IMR-90 (cell line): ENCODE data around the gene RBM11. TPM values are rescaled to one million over a fixed set of nuclear protein-coding genes. Genes with fewer than 3 reads are reported as not detected.

Experiments
- ATAC-seq: fragments of 200-7000 bp; cut with Tn5 transposase; 2 replicates; pipeline ENCODE4 v1.9.1; 2020; ENCODE audit warnings: low read depth, mild to moderate bottlenecking, moderate library complexity
- BruUV-seq: library from RNA; stranded (reverse); fragments of 400-500 nt; replicated peaks from 2 replicates; lab custom pipeline; 2021; lab: Mats Ljungman, UMichigan
- CTCF ChIA-PET: fragments of 300-600 bp; formaldehyde crosslinking; extraction: SDS; loops from one replicate; lab custom pipeline; 2021; ENCODE audit warnings: antibody characterized with exemption; lab: Yijun Ruan, JAX
- POLR2A ChIA-PET: fragments of 300-600 bp; sonication (Branson Sonifier 250); formaldehyde crosslinking; loops from one replicate; lab custom pipeline; 2022; ENCODE audit warnings: antibody characterized with exemption; ENCODE audit not compliant: unreplicated experiment; lab: Charles Lee
- DNase-seq: peaks from one replicate; pipeline ENCODE4 v3.0.0; 2013
- H2AFZ ChIP-seq: replicated peaks from 2 replicates; pipeline ENCODE3; 2013; ENCODE audit warnings: low read length, mild to moderate bottlenecking; ENCODE audit not compliant: poor library complexity
- H2AK5ac ChIP-seq: 2 replicates; pipeline ENCODE4 v1.6.1; 2013; ENCODE audit warnings: low read depth, low read length, inconsistent platforms
- H2AK9ac ChIP-seq: replicated peaks from 2 replicates; pipeline ENCODE3; 2013; ENCODE audit warnings: mild to moderate bottlenecking, low read depth, low read length, moderate library complexity; ENCODE audit not compliant: poor library complexity
- H2BK120ac ChIP-seq: 2 replicates; pipeline ENCODE4 v1.6.1; 2013; ENCODE audit warnings: low read depth, low read length, inconsistent platforms
- H2BK15ac ChIP-seq: 3 replicates; pipeline ENCODE4 v1.6.1; 2013; ENCODE audit warnings: low read depth, low read length, inconsistent platforms
- H2BK20ac ChIP-seq: 2 replicates; pipeline ENCODE4 v1.6.1; 2013; ENCODE audit warnings: low read depth, mild to moderate bottlenecking, inconsistent platforms, low read length, moderate library complexity
- H2BK5ac ChIP-seq: 2 replicates; pipeline ENCODE4 v1.6.1; 2013; ENCODE audit warnings: mild to moderate bottlenecking, low read depth, low read length, inconsistent platforms; ENCODE audit not compliant: poor library complexity, severe bottlenecking
- H3K14ac ChIP-seq: replicated peaks from 2 replicates; pipeline ENCODE4 v1.6.1; 2013; ENCODE audit warnings: low read depth, low read length, inconsistent platforms
- H3K18ac ChIP-seq: 2 replicates; pipeline ENCODE4 v1.6.1; 2013; ENCODE audit warnings: low read depth, low read length, control low read depth
- H3K23ac ChIP-seq: 2 replicates; pipeline ENCODE4 v1.6.1; 2013; ENCODE audit warnings: low read depth, low read length, inconsistent platforms
- H3K27ac ChIP-seq: 2 replicates; pipeline ENCODE4 v1.5.1; 2013; ENCODE audit warnings: mild to moderate bottlenecking, control low read depth, low read length; ENCODE audit not compliant: insufficient read depth
- H3K27me3 ChIP-seq: 2 replicates; pipeline ENCODE4 v1.6.1; 2013; ENCODE audit warnings: low read length; ENCODE audit not compliant: control insufficient read depth, insufficient read depth
- H3K36me3 ChIP-seq: 2 replicates; pipeline ENCODE4 v1.6.1; 2013; ENCODE audit warnings: low read length, mixed read lengths; ENCODE audit not compliant: control insufficient read depth, insufficient read depth
- H3K4ac ChIP-seq: 2 replicates; pipeline ENCODE4 v1.6.1; 2013; ENCODE audit warnings: low read depth, low read length, inconsistent platforms
- H3K4me1 ChIP-seq: 2 replicates; pipeline ENCODE4 v1.6.1; 2013; ENCODE audit warnings: low read length, mixed read lengths; ENCODE audit not compliant: control insufficient read depth, insufficient read depth
- H3K4me2 ChIP-seq: 2 replicates; pipeline ENCODE4 v1.6.1; 2013; ENCODE audit warnings: low read depth, mild to moderate bottlenecking, control low read depth, low read length, moderate library complexity
- H3K4me3 ChIP-seq: 2 replicates; pipeline ENCODE4 v1.5.1; 2013; ENCODE audit warnings: low read depth, mild to moderate bottlenecking, control low read depth, low read length, moderate library complexity; ENCODE audit not compliant: insufficient read depth
- H3K56ac ChIP-seq: 2 replicates; pipeline ENCODE4 v1.6.1; 2013; ENCODE audit warnings: low read length, inconsistent platforms; ENCODE audit not compliant: insufficient read depth; ENCODE audit errors: extremely low read depth
- H3K79me1 ChIP-seq, 2 experiments: 2 replicates each; pipeline ENCODE4 v1.6.1; 2013; ENCODE audit warnings: low read length in 2 of 2, inconsistent platforms in 1 of 2, low read depth in 1 of 2
- H3K9ac ChIP-seq: 2 replicates; pipeline ENCODE4 v1.6.1; 2013; ENCODE audit warnings: low read depth, low read length, control low read depth
- H3K9me1 ChIP-seq: 2 replicates; pipeline ENCODE4 v1.6.1; 2013; ENCODE audit warnings: low read length, inconsistent platforms; ENCODE audit not compliant: insufficient read depth
- H3K9me3 ChIP-seq: 2 replicates; pipeline ENCODE4 v1.6.1; 2013; ENCODE audit warnings: low read length; ENCODE audit not compliant: control insufficient read depth, insufficient read depth
- H4K20me1 ChIP-seq: 2 replicates; pipeline ENCODE4 v1.6.1; 2013; ENCODE audit warnings: low read length, inconsistent platforms; ENCODE audit not compliant: insufficient read depth
- H4K5ac ChIP-seq: 2 replicates; pipeline ENCODE4 v1.6.1; 2013; ENCODE audit warnings: mild to moderate bottlenecking, low read depth, low read length, control low read depth
- H4K8ac ChIP-seq, 2 experiments: 2 replicates each; pipeline ENCODE4 v1.6.1; 2013; ENCODE audit warnings: low read depth in 2 of 2, low read length in 2 of 2, control low read depth in 1 of 2, inconsistent platforms in 1 of 2
- H4K91ac ChIP-seq: 2 replicates; pipeline ENCODE4 v1.6.1; 2013; ENCODE audit warnings: low read depth, low read length, inconsistent platforms; ENCODE audit not compliant: insufficient read depth
- whole genome bisulfite sequencing, 2 experiments: methylation state at CpG; one replicate each; pipeline versions ENCODE4 v1.1.5 to v1.1.7; 2013; ENCODE audit warnings: missing lambda C conversion rate in 2 of 2; ENCODE audit not compliant: insufficient read length in 1 of 2; ENCODE audit errors: extremely low coverage in 2 of 2; 5-methylcytosine and 5-hydroxymethylcytosine counted together
- dilution Hi-C: fragments of 300-500 bp; cut with HindIII; formaldehyde crosslinking; loops from one replicate; pipeline ENCODE4 v1.14.3; 2018; ENCODE audit warnings: low sequenced_read_pairs; ENCODE audit not compliant: unreplicated experiment
- in situ Hi-C: fragments of 300-500 bp; cut with MboI; formaldehyde crosslinking; loops from 3 replicates; pipeline ENCODE4 v1.14.3; 2019; ENCODE audit warnings: low sequenced_read_pairs, inconsistent platforms, mixed read lengths
- intact Hi-C: fragments of 100-400 bp; cut with micrococcal nuclease; formaldehyde crosslinking; loops from 2 replicates; pipeline ENCODE4 v1.10.0; 2022
- polyA plus RNA-seq, 3 experiments: library from polyadenylated mRNA; depleted of rRNA; stranded (reverse); fragments of >200 nt; gene quantifications; 2 replicates each; pipeline ENCODE4 v1.2.3, GENCODE V29; 2012; ENCODE audit warnings: low replicate concordance in 1 of 3
- total RNA-seq: library from RNA; depleted of rRNA; stranded (reverse); fragments of >200 nt; gene quantifications from 2 replicates; pipeline ENCODE4 v1.2.3, GENCODE V29; 2012
- TF ChIP-seq, protein P1 (sequence below): fragments of 150-350 bp; IDR thresholded peaks from 2 replicates; pipeline ENCODE4 v1.6.1; 2016; ENCODE audit warnings: low read depth, mild to moderate bottlenecking, low read length, moderate library complexity, borderline replicate concordance

Gene RBM11
- total and polyA plus RNA-seq, 2 of the 4 experiments (the other 2 are of a cell fraction): 0.10 to 0.18 TPM

DNA sequence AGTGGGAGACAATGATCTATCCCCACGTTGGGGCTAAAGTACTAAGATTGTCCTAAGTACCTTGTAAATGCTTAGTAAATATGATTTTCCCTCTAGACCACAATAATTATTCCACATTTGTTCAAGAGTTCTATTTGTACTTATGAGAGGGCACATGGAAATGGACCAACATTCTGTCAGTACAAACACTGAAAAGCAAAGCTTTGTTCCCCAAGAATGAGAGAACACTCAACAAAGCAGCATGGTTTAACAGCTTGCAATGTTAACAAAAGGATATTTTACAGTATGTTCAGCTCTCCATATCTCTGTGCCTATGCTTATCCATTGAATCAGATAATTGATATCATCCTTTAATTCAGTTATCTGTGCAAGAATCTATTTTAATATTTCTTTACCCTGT lies 35.4 kb downstream of the RBM11 start:
- no peak overlapping the region for H2AK9ac ChIP-seq
- no peak overlapping the region for H2BK120ac ChIP-seq
- no peak overlapping the region for H3K56ac ChIP-seq
- H3K4me3 ChIP-seq: no peak overlapping the region
- no peak overlapping the region for H3K14ac ChIP-seq
- TF ChIP-seq, protein P1, sequence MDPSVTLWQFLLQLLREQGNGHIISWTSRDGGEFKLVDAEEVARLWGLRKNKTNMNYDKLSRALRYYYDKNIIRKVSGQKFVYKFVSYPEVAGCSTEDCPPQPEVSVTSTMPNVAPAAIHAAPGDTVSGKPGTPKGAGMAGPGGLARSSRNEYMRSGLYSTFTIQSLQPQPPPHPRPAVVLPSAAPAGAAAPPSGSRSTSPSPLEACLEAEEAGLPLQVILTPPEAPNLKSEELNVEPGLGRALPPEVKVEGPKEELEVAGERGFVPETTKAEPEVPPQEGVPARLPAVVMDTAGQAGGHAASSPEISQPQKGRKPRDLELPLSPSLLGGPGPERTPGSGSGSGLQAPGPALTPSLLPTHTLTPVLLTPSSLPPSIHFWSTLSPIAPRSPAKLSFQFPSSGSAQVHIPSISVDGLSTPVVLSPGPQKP: no peak
- ATAC-seq: no peak
- H2BK5ac ChIP-seq: no peak overlapping the region
- H2BK15ac ChIP-seq: no peak overlapping the region
- CTCF ChIA-PET: no interaction called here
- H3K4me2 ChIP-seq: no peak overlapping the region
- no peak overlapping the region for H2BK20ac ChIP-seq
- H3K18ac ChIP-seq: no peak overlapping the region
- H3K23ac ChIP-seq: no peak overlapping the region
- no peak overlapping the region for H2AFZ ChIP-seq
- H3K9me1 ChIP-seq: no peaks in the 10 kb centered on the region
- 0 out of 2 replicates have a peak, but pooled peaks cover 2% of the 10 kb centered on the region for H3K4me1 ChIP-seq
- H4K8ac ChIP-seq: no peak overlapping the region
- in situ Hi-C loops: no loop called here
- H3K27ac ChIP-seq: no peak overlapping the region
- H3K4ac ChIP-seq: no peak overlapping the region
- H4K91ac ChIP-seq: no peak overlapping the region
- H3K27me3 ChIP-seq: no peaks in the 10 kb centered on the region
- H4K5ac ChIP-seq: no peak overlapping the region
- no TSS peak for BruUV-seq
- WGBS, 2 experiments: no CpG with 5 or more reads among the region's 1 CpG
- no peaks in the 10 kb centered on the region for H3K36me3 ChIP-seq
- POLR2A ChIA-PET: no interaction called here
- no peak overlapping the region for H2AK5ac ChIP-seq
- dilution Hi-C loops: no loop called here
- no peaks in the 10 kb centered on the region for H4K20me1 ChIP-seq
- no peaks in the 10 kb centered on the region for H3K79me1 ChIP-seq
- no peaks in the 10 kb centered on the region for H3K9me3 ChIP-seq
- no peak for DNase-seq
- intact Hi-C loops: no loop called here
- no peak overlapping the region for H3K9ac ChIP-seq
